ENCODE results near the gene TBCD.

DNA sequence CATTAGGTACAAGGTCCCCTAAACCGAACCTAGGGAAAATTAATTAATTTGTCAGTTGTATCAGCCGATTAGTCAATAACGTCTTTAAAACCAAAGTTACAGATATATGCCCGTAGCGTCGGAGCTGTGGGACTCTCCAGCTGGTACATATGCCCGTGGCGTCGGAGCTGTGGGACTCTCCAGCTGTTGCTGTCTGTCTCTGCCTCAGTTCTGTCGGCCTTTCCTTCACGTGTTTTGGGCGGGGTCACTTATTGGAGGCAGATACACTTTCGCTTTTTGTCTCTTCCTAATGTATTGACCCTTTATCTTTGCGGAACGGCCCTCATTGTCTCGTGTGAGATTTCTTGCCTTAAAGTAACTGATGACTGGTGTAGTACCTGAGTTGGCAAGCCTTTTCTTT, 150.0 kb downstream of the TBCD start:
- TF ChIP-seq, protein P1, sequence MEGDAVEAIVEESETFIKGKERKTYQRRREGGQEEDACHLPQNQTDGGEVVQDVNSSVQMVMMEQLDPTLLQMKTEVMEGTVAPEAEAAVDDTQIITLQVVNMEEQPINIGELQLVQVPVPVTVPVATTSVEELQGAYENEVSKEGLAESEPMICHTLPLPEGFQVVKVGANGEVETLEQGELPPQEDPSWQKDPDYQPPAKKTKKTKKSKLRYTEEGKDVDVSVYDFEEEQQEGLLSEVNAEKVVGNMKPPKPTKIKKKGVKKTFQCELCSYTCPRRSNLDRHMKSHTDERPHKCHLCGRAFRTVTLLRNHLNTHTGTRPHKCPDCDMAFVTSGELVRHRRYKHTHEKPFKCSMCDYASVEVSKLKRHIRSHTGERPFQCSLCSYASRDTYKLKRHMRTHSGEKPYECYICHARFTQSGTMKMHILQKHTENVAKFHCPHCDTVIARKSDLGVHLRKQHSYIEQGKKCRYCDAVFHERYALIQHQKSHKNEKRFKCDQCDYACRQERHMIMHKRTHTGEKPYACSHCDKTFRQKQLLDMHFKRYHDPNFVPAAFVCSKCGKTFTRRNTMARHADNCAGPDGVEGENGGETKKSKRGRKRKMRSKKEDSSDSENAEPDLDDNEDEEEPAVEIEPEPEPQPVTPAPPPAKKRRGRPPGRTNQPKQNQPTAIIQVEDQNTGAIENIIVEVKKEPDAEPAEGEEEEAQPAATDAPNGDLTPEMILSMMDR (tag by site-specific recombination; IDR thresholded peaks at IDR 0.05) = no peak
- TF ChIP-seq ZNF629 (tag by site-specific recombination; IDR thresholded peaks at IDR 0.05) = no peak

Measured in HEK293 (cell line).